Measurements from ENCODE around the gene TMEM121B. TPM values are rescaled to one million over a fixed set of nuclear protein-coding genes. Genes with fewer than 3 reads are reported as not detected.
"Not testable (repeated sequence)": the region's sequence is repeated elsewhere in the genome, so short reads cannot be mapped to it uniquely, and the experiment has no call there.

The TMEM121B gene
- total RNA-seq, 1 donor from 2014 or later = 0.05 TPM

- Mint-ChIP-seq H3K4me3 (ENCODE audit: low read depth) (no peak overlapping the region), H3K27me3 (ENCODE audit: low read depth) (no peaks in the 10 kb centered on the region), H3K27ac (no peak overlapping the region), H3K9me3 (no peaks in the 10 kb centered on the region), H3K36me3 (ENCODE audit: low read depth) (peaks cover 18% of the 10 kb centered on the region), H3K4me1 (ENCODE audit: low read depth) (no peaks in the 10 kb centered on the region)
- no peak for DNase-seq (ENCODE audit: low spot score)
- intact Hi-C loops (cut with micrococcal nuclease) = no loop called here
These were observed 28.1 kb upstream of the TMEM121B start for GRCh38 chr22:17149076-17149815.

GRCh38 chr22:17147458-17147857 lies 26.3 kb upstream of the TMEM121B start:
- H3K36me3 Mint-ChIP-seq (ENCODE audit: low read depth) = peaks cover 30% of the 10 kb centered on the region
- H3K9me3 Mint-ChIP-seq; H3K27me3 Mint-ChIP-seq (ENCODE audit: low read depth); intact Hi-C loops (cut with micrococcal nuclease); H3K4me1 Mint-ChIP-seq (ENCODE audit: low read depth); H3K4me3 Mint-ChIP-seq (ENCODE audit: low read depth); DNase-seq (ENCODE audit: low spot score); H3K27ac Mint-ChIP-seq: not testable (repeated sequence)

GRCh38 chr22:17145021-17145680 lies 24.0 kb upstream of the TMEM121B start:
- Mint-ChIP-seq H3K27ac (no peak overlapping the region), H3K4me1 (ENCODE audit: low read depth) (no peaks in the 10 kb centered on the region), H3K4me3 (ENCODE audit: low read depth) (no peak overlapping the region)

GRCh38 chr22:17143826-17144225 lies 22.7 kb upstream of the TMEM121B start:
- intact Hi-C loops (cut with micrococcal nuclease) = no loop called here
- peaks cover 37% of the 10 kb centered on the region for H3K36me3 Mint-ChIP-seq (ENCODE audit: low read depth)
- DNase-seq (ENCODE audit: low spot score) = no peak

More at GRCh38 chr22:17145021-17145680, 24.0 kb upstream of the TMEM121B start:
- no peaks in the 10 kb centered on the region for H3K9me3 Mint-ChIP-seq
- peaks cover 36% of the 10 kb centered on the region for H3K36me3 Mint-ChIP-seq (ENCODE audit: low read depth)
- intact Hi-C loops (cut with micrococcal nuclease) = no loop called here
- H3K27me3 Mint-ChIP-seq (ENCODE audit: low read depth) = no peaks in the 10 kb centered on the region
- no peak for DNase-seq (ENCODE audit: low spot score)

GRCh38 chr22:17143101-17143500 lies 21.9 kb upstream of the TMEM121B start:
- no peak for DNase-seq (ENCODE audit: low spot score)
- Mint-ChIP-seq H3K27ac (no peak overlapping the region), H3K9me3 (no peaks in the 10 kb centered on the region), H3K36me3 (ENCODE audit: low read depth) (peaks cover 37% of the 10 kb centered on the region), H3K27me3 (ENCODE audit: low read depth) (no peaks in the 10 kb centered on the region), H3K4me3 (ENCODE audit: low read depth) (no peak overlapping the region), H3K4me1 (ENCODE audit: low read depth) (no peaks in the 10 kb centered on the region)
- intact Hi-C loops (cut with micrococcal nuclease) = no loop called here

More at GRCh38 chr22:17143826-17144225, 22.7 kb upstream of the TMEM121B start:
- H3K27ac Mint-ChIP-seq = no peak overlapping the region
- H3K4me3 Mint-ChIP-seq (ENCODE audit: low read depth) = no peak overlapping the region
- no peaks in the 10 kb centered on the region for H3K9me3 Mint-ChIP-seq
- H3K4me1 Mint-ChIP-seq (ENCODE audit: low read depth) = no peaks in the 10 kb centered on the region
- no peaks in the 10 kb centered on the region for H3K27me3 Mint-ChIP-seq (ENCODE audit: low read depth)

- no peaks in the 10 kb centered on the region for H3K9me3 Mint-ChIP-seq
- DNase-seq (ENCODE audit: low spot score) = no peak
- H3K27me3 Mint-ChIP-seq (ENCODE audit: low read depth) = no peaks in the 10 kb centered on the region
- intact Hi-C loops (cut with micrococcal nuclease) = no loop called here
- H3K4me1 Mint-ChIP-seq (ENCODE audit: low read depth) = no peaks in the 10 kb centered on the region
- H3K36me3 Mint-ChIP-seq (ENCODE audit: low read depth) = peaks cover 35% of the 10 kb centered on the region
- no peak overlapping the region for H3K4me3 Mint-ChIP-seq (ENCODE audit: low read depth)
- no peak overlapping the region for H3K27ac Mint-ChIP-seq
These were observed 19.9 kb upstream of the TMEM121B start for GRCh38 chr22:17140826-17141766.

GRCh38 chr22:17140022-17140421 lies 18.9 kb upstream of the TMEM121B start:
- H3K9me3 Mint-ChIP-seq = no peaks in the 10 kb centered on the region

GRCh38 chr22:17138513-17138912 lies 17.4 kb upstream of the TMEM121B start:
- intact Hi-C loops (cut with micrococcal nuclease) = no loop called here
- Mint-ChIP-seq H3K36me3 (ENCODE audit: low read depth) (peaks cover 32% of the 10 kb centered on the region), H3K9me3 (no peaks in the 10 kb centered on the region), H3K27ac (no peak overlapping the region), H3K4me3 (ENCODE audit: low read depth) (no peak overlapping the region), H3K4me1 (ENCODE audit: low read depth) (no peaks in the 10 kb centered on the region), H3K27me3 (ENCODE audit: low read depth) (no peaks in the 10 kb centered on the region)
- DNase-seq (ENCODE audit: low spot score) = no peak

More at GRCh38 chr22:17140022-17140421, 18.9 kb upstream of the TMEM121B start:
- no peak for DNase-seq (ENCODE audit: low spot score)
- no peak overlapping the region for H3K27ac Mint-ChIP-seq
- H3K4me3 Mint-ChIP-seq (ENCODE audit: low read depth) = no peak overlapping the region
- peaks cover 35% of the 10 kb centered on the region for H3K36me3 Mint-ChIP-seq (ENCODE audit: low read depth)
- H3K27me3 Mint-ChIP-seq (ENCODE audit: low read depth) = no peaks in the 10 kb centered on the region
- no peaks in the 10 kb centered on the region for H3K4me1 Mint-ChIP-seq (ENCODE audit: low read depth)
- intact Hi-C loops (cut with micrococcal nuclease) = no loop called here

- no peaks in the 10 kb centered on the region for H3K4me1 Mint-ChIP-seq (ENCODE audit: low read depth)
These were observed 16.8 kb upstream of the TMEM121B start for GRCh38 chr22:17137861-17138425.

GRCh38 chr22:17137170-17137569 lies 16.0 kb upstream of the TMEM121B start:
- no peak overlapping the region for H3K27ac Mint-ChIP-seq
- no peak overlapping the region for H3K4me3 Mint-ChIP-seq (ENCODE audit: low read depth)
- no peaks in the 10 kb centered on the region for H3K27me3 Mint-ChIP-seq (ENCODE audit: low read depth)
- DNase-seq (ENCODE audit: low spot score) = no peak
- intact Hi-C loops (cut with micrococcal nuclease) = no loop called here
- H3K9me3 Mint-ChIP-seq = no peaks in the 10 kb centered on the region
- H3K4me1 Mint-ChIP-seq (ENCODE audit: low read depth) = no peaks in the 10 kb centered on the region
- H3K36me3 Mint-ChIP-seq (ENCODE audit: low read depth) = peaks cover 20% of the 10 kb centered on the region

More at GRCh38 chr22:17137861-17138425, 16.8 kb upstream of the TMEM121B start:
- intact Hi-C loops (cut with micrococcal nuclease) = no loop called here
- Mint-ChIP-seq H3K27ac (no peak overlapping the region), H3K27me3 (ENCODE audit: low read depth) (no peaks in the 10 kb centered on the region), H3K4me3 (ENCODE audit: low read depth) (no peak overlapping the region), H3K9me3 (no peaks in the 10 kb centered on the region), H3K36me3 (ENCODE audit: low read depth) (peaks cover 28% of the 10 kb centered on the region)
- no peak for DNase-seq (ENCODE audit: low spot score)

- no peak overlapping the region for H3K27ac Mint-ChIP-seq
- H3K4me1 Mint-ChIP-seq (ENCODE audit: low read depth) = peaks cover 1% of the 10 kb centered on the region
- intact Hi-C loops (cut with micrococcal nuclease) = no loop called here
- H3K4me3 Mint-ChIP-seq (ENCODE audit: low read depth) = no peak overlapping the region
- no peak for DNase-seq (ENCODE audit: low spot score)
- no peaks in the 10 kb centered on the region for H3K27me3 Mint-ChIP-seq (ENCODE audit: low read depth)
- no peaks in the 10 kb centered on the region for H3K9me3 Mint-ChIP-seq
- peaks cover 12% of the 10 kb centered on the region for H3K36me3 Mint-ChIP-seq (ENCODE audit: low read depth)
These were observed 14.1 kb upstream of the TMEM121B start for GRCh38 chr22:17135153-17135760.

- DNase-seq (ENCODE audit: low spot score) = no peak
- H3K27ac Mint-ChIP-seq = no peak overlapping the region
- intact Hi-C loops (cut with micrococcal nuclease) = no loop called here
- no peak overlapping the region for H3K4me3 Mint-ChIP-seq (ENCODE audit: low read depth)
- peaks cover 5% of the 10 kb centered on the region for H3K36me3 Mint-ChIP-seq (ENCODE audit: low read depth)
- H3K4me1 Mint-ChIP-seq (ENCODE audit: low read depth) = peaks cover 3% of the 10 kb centered on the region
- no peaks in the 10 kb centered on the region for H3K9me3 Mint-ChIP-seq
- peaks cover 9% of the 10 kb centered on the region for H3K27me3 Mint-ChIP-seq (ENCODE audit: low read depth)
These were observed 12.0 kb upstream of the TMEM121B start for GRCh38 chr22:17133137-17133536.
